Thyroid gland (tissue), 4 donors: ENCODE results near the gene CDIP1. TPM values are rescaled to one million over a fixed set of nuclear protein-coding genes. Genes with fewer than 3 reads are reported as not detected.

Experiments
- DNase-seq, 2 donors: peaks; one replicate each; pipeline ENCODE4 v3.0.0-alpha.2; 2019
- H3K27ac ChIP-seq, 3 donors: fragments of 200-600 bp; sonication (generic); 1 replicate in 2 of 3; 2 replicates in 1 of 3; pipeline ENCODE4 v1.5.1; 2016 to 2019; ENCODE audit warnings: mild to moderate bottlenecking in 1 of 3, moderate library complexity in 1 of 3
- H3K27me3 ChIP-seq: fragments of 200-600 bp; sonication (generic); one replicate; pipeline ENCODE4 v1.5.1; 2019
- H3K36me3 ChIP-seq, 2 donors: fragments of 200-600 bp; sonication (generic); one replicate each; pipeline ENCODE4 v1.5.1; 2016 to 2019
- H3K4me1 ChIP-seq, 2 donors: fragments of 200-600 bp; sonication (generic); one replicate each; pipeline ENCODE4 v1.5.1; 2017 to 2019
- H3K4me3 ChIP-seq, 3 donors: fragments of 200-600 bp; sonication (generic); replicated peaks in 1 of 3; 1 replicate in 2 of 3; 2 replicates in 1 of 3; pipeline ENCODE4 v1.5.1; 2016; ENCODE audit warnings: mild to moderate bottlenecking in 1 of 3
- H3K9me3 ChIP-seq: fragments of 200-600 bp; sonication (generic); one replicate; pipeline ENCODE4 v1.5.1; 2017
- CTCF ChIP-seq, 6 experiments: fragments of 200-600 bp in 3 of 6; fragments of 450-650 bp in 3 of 6; sonication (generic) in 3 of 6; IDR thresholded peaks; one replicate each; pipeline ENCODE4 v1.5.1; 2016 to 2019; ENCODE audit warnings: antibody characterized with exemption in 6 of 6, mild to moderate bottlenecking in 2 of 6, inconsistent platforms in 1 of 6, moderate library complexity in 1 of 6
- POLR2A ChIP-seq, 2 donors: fragments of 450-650 bp; IDR thresholded peaks; one replicate each; pipeline ENCODE4 v1.6.1; 2017; ENCODE audit warnings: antibody characterized with exemption in 2 of 2, mild to moderate bottlenecking in 2 of 2, moderate library complexity in 1 of 2
- WGBS, 2 donors: methylation state at CpG; one replicate each; pipeline ENCODE4 v1.1.5; 2017; 5-methylcytosine and 5-hydroxymethylcytosine counted together
- intact Hi-C: fragments of 100-400 bp; cut with DNase I; formaldehyde crosslinking; loops from one replicate; pipeline ENCODE4 v1.15.1; 2023
- total RNA-seq, 4 donors: library from RNA; depleted of rRNA; stranded (reverse); fragments of >200 nt; gene quantifications; one replicate each; pipeline ENCODE4 v1.2.3, GENCODE V29; 2016

Gene CDIP1
- total RNA-seq, 4 donors from 2014 or later = 15.5 to 25.4 (median 25.2) TPM

GRCh38 chr16:4495766-4496165 lies 42.8 kb downstream of the CDIP1 start:
- Histone ChIP-seq H3K4me1 (peaks cover 8 to 25% of the 10 kb centered on the region in 2 donors), H3K36me3 (no peaks in the 10 kb centered on the region), H3K9me3 (no peaks in the 10 kb centered on the region), H3K4me3 (no peak overlapping the region), H3K27me3 (no peaks in the 10 kb centered on the region), H3K27ac (no peak overlapping the region)
- 98 to 100% methylated on average over 2 of the region's 2 CpGs for WGBS, 2 donors
- no peak for DNase-seq
- TF ChIP-seq CTCF (IDR thresholded peaks at IDR 0.05) (no peak), POLR2A (IDR thresholded peaks at IDR 0.05) (no peak)
- intact Hi-C loops = no loop called here

- H3K27me3 ChIP-seq = no peaks in the 10 kb centered on the region
- H3K9me3 ChIP-seq = no peaks in the 10 kb centered on the region
- no peak overlapping the region for H3K4me3 ChIP-seq
- H3K36me3 ChIP-seq = peaks cover 0 to 5% of the 10 kb centered on the region in 2 donors
- no peak for TF ChIP-seq POLR2A (IDR thresholded peaks at IDR 0.05)
- 89 to 93% methylated on average over 6 of the region's 6 CpGs for WGBS, 2 donors
- H3K27ac ChIP-seq = no peak overlapping the region
- peaks cover 0 to 17% of the 10 kb centered on the region in 2 donors for H3K4me1 ChIP-seq
- DNase-seq = no peak
- intact Hi-C loops = no loop called here
Observed at GRCh38 chr16:4494746-4495490, 43.7 kb downstream of the CDIP1 start.

GRCh38 chr16:4491898-4492297 lies 46.7 kb downstream of the CDIP1 start:
- WGBS, 2 donors = 95 to 98% methylated on average over 4 of the region's 4 CpGs
- DNase-seq = no peak
- intact Hi-C loops = no loop called here

GRCh38 chr16:4489030-4489429 lies 49.5 kb downstream of the CDIP1 start:
- Histone ChIP-seq H3K27me3 (no peaks in the 10 kb centered on the region), H3K36me3 (peaks cover 5 to 11% of the 10 kb centered on the region in 2 donors), H3K9me3 (no peaks in the 10 kb centered on the region), H3K4me1 (peaks cover 0 to 32% of the 10 kb centered on the region in 2 donors), H3K4me3 (no peak overlapping the region), H3K27ac (peak overlapping the region in 2 of 3 donors; percentile 6 to 10)
- WGBS, 2 donors = 94 to 95% methylated on average over 5 of the region's 5 CpGs
- no peak for TF ChIP-seq CTCF (IDR thresholded peaks at IDR 0.05)
- no peak for TF ChIP-seq POLR2A (IDR thresholded peaks at IDR 0.05)
- no peak for DNase-seq
- intact Hi-C loops = no loop called here

More at GRCh38 chr16:4491898-4492297, 46.7 kb downstream of the CDIP1 start:
- Histone ChIP-seq H3K4me3 (no peak overlapping the region), H3K27ac (no peak overlapping the region), H3K27me3 (no peaks in the 10 kb centered on the region), H3K36me3 (peaks cover 0 to 5% of the 10 kb centered on the region in 2 donors), H3K4me1 (peaks cover 0 to 15% of the 10 kb centered on the region in 2 donors), H3K9me3 (no peaks in the 10 kb centered on the region)
- TF ChIP-seq CTCF (IDR thresholded peaks at IDR 0.05) (no peak), POLR2A (IDR thresholded peaks at IDR 0.05) (no peak)

- Histone ChIP-seq H3K9me3 (no peaks in the 10 kb centered on the region), H3K36me3 (peaks cover 5 to 11% of the 10 kb centered on the region in 2 donors), H3K27me3 (no peaks in the 10 kb centered on the region), H3K4me3 (no peak overlapping the region), H3K27ac (peak overlapping the region in 2 of 3 donors; percentile 6 to 10), H3K4me1 (peaks cover 0 to 32% of the 10 kb centered on the region in 2 donors)
- WGBS, 2 donors = 82 to 86% methylated on average over 1 of the region's 1 CpG
- DNase-seq = no peak
- intact Hi-C loops = no loop called here
- TF ChIP-seq CTCF (IDR thresholded peaks at IDR 0.05) (no peak), POLR2A (IDR thresholded peaks at IDR 0.05) (no peak)
Observed at GRCh38 chr16:4488499-4488967, 50.0 kb downstream of the CDIP1 start.
